Prostate gland (tissue), 2 donors: ENCODE data around the gene LRRC4B.

Experiments used
- POLR2A ChIP-seq: fragments of 450-650 bp; IDR thresholded peaks from one replicate; pipeline ENCODE4 v1.6.1; 2016; ENCODE audit warnings: antibody characterized with exemption, mild to moderate bottlenecking
- TF ChIP-seq, protein P1 (sequence below), 4 experiments: fragments of 200-600 bp in 2 of 4; fragments of 450-650 bp in 2 of 4; sonication (generic) in 2 of 4; IDR thresholded peaks; 1 replicate in 3 of 4; 2 replicates in 1 of 4; pipeline ENCODE4 v1.5.1; 2016 to 2019; ENCODE audit warnings: antibody characterized with exemption in 4 of 4, mild to moderate bottlenecking in 2 of 4, moderate library complexity in 2 of 4

DNA sequence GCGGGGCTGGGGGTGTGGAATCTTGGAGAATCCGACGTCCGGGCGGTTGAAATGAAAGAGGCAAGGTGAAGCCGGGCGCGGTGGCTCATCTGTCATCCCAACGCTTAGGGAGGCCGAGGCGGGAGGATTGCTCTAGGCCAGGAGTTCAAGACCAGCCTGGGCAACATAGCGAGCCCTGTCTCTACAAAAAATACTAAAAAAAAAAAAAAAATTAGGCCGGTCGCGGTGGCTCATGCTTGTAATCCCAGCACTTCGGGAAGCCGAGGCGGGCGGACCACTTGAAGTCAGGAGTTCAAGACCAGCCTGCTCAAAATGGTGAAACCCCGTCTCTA lies 91.4 kb downstream of the LRRC4B start:
- TF ChIP-seq, protein P1, sequence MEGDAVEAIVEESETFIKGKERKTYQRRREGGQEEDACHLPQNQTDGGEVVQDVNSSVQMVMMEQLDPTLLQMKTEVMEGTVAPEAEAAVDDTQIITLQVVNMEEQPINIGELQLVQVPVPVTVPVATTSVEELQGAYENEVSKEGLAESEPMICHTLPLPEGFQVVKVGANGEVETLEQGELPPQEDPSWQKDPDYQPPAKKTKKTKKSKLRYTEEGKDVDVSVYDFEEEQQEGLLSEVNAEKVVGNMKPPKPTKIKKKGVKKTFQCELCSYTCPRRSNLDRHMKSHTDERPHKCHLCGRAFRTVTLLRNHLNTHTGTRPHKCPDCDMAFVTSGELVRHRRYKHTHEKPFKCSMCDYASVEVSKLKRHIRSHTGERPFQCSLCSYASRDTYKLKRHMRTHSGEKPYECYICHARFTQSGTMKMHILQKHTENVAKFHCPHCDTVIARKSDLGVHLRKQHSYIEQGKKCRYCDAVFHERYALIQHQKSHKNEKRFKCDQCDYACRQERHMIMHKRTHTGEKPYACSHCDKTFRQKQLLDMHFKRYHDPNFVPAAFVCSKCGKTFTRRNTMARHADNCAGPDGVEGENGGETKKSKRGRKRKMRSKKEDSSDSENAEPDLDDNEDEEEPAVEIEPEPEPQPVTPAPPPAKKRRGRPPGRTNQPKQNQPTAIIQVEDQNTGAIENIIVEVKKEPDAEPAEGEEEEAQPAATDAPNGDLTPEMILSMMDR (IDR thresholded peaks at IDR 0.05) = no peak
- TF ChIP-seq POLR2A = no peak
